Cardiac fibroblast (primary cell): ENCODE measurements around the gene TULP3.
"Not testable (repeated sequence)": the region's sequence is repeated elsewhere in the genome, so short reads cannot be mapped to it uniquely, and the experiment has no call there.

Experiments
- DNase-seq, 2 donors: peaks; one replicate each; pipeline versions ENCODE4 v3.0.0 to v3.0.0-alpha.2; 2010; ENCODE audit warnings: low read depth in 2 of 2
- H3K4me3 ChIP-seq, 2 donors: replicated peaks in 1 of 2; 1 replicate in 1 of 2; 2 replicates in 1 of 2; pipeline ENCODE4 v1.5.1; 2011; ENCODE audit warnings: low read depth in 2 of 2, low read length in 2 of 2, mild to moderate bottlenecking in 2 of 2, moderate library complexity in 1 of 2
- TF ChIP-seq, protein P1 (sequence below): IDR thresholded peaks from one replicate; pipeline ENCODE4 v1.5.1; 2011; ENCODE audit warnings: low read depth, mild to moderate bottlenecking, low read length, inconsistent platforms

TULP3 gene

DNA sequence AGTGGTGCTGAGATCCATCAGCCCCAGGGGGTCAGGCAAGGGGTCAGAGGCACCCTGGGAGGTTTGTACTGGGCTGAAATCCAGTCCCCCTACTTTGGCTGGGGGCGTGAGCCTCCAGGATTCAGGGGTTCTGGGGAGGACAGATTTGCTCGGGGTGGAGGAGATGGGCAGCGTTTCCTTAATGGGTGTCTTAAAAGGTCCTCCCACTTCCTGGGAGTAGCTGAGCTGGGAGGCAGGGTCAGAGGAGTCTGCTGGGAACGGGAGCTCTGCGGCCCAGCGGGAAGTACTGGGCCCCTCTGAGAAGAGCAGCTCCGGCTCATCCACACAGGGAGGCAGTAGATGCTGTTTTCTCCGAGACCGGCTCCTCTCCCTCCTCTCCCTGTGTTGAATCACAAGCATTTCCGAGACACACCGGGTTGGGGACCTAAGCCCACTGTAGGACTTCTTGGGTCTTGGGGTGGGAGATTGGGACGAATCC lies 31.7 kb upstream of the TULP3 start:
- DNase-seq: no peak
- TF ChIP-seq, protein P1, sequence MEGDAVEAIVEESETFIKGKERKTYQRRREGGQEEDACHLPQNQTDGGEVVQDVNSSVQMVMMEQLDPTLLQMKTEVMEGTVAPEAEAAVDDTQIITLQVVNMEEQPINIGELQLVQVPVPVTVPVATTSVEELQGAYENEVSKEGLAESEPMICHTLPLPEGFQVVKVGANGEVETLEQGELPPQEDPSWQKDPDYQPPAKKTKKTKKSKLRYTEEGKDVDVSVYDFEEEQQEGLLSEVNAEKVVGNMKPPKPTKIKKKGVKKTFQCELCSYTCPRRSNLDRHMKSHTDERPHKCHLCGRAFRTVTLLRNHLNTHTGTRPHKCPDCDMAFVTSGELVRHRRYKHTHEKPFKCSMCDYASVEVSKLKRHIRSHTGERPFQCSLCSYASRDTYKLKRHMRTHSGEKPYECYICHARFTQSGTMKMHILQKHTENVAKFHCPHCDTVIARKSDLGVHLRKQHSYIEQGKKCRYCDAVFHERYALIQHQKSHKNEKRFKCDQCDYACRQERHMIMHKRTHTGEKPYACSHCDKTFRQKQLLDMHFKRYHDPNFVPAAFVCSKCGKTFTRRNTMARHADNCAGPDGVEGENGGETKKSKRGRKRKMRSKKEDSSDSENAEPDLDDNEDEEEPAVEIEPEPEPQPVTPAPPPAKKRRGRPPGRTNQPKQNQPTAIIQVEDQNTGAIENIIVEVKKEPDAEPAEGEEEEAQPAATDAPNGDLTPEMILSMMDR: no peak
- H3K4me3 ChIP-seq: no peak overlapping the region

DNA sequence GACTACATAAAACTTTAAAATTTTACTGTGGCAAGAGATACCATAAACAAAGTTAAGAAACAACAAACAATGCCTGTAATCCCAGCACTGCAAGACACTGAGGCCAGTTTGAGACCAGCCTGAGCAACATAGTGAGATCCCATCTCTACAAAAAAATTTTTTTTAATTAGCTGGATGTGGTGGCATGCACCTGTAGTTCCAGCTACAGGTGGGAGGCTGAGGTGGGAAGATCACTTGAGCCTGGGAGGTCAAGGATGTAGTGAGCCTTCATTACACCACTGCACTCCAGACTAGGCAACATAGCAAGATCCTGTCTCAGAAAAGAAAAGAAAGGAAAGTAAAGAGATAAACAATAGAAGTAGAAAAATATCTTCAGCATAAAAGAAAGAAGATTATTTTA lies 30.5 kb upstream of the TULP3 start:
- H3K4me3 ChIP-seq: no peak overlapping the region
- TF ChIP-seq, protein P1: no peak
- DNase-seq: no peak

DNA sequence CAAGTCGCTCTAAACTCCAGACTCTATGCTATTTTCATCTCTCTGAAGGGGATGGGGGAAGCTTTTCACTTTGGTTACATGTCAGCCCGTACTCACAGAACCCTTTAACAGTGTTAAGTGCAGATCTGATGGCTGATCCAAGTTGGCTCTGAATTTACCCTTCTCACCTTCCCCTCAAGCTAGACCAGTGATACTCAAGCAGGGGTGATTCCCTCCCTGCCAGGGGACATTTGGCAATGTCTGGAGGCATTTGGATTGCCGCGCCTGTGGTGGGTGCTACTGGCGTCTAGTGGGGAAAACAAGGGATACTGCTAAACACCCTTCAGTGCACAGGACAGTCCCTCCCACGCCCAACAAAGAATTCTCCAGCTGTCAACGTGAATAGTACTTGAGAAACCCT lies 27.8 kb upstream of the TULP3 start:
- no peak for DNase-seq
- TF ChIP-seq, protein P1: no peak
- no peak overlapping the region for H3K4me3 ChIP-seq

DNA sequence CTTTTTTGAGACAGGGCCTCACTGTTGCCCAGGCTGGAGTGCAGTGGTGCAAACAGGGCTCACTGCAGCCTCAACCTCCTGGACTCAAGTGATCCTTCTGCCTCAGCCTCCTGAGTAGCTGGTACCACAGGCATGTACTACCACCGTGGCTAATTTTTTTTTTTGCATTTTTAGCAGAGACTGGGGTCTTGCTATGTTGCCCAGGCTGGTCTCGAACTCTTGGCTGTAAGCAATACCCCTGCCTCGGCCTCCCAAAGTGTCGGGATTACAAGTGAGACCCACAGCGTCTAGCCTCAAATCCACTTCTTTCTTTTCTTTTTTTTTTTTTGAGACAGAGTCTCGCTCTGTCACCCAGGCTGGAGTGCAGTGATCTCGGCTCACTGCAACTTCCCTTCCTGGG lies 27.3 kb upstream of the TULP3 start:
- not testable (repeated sequence) for DNase-seq, H3K4me3 ChIP-seq

DNA sequence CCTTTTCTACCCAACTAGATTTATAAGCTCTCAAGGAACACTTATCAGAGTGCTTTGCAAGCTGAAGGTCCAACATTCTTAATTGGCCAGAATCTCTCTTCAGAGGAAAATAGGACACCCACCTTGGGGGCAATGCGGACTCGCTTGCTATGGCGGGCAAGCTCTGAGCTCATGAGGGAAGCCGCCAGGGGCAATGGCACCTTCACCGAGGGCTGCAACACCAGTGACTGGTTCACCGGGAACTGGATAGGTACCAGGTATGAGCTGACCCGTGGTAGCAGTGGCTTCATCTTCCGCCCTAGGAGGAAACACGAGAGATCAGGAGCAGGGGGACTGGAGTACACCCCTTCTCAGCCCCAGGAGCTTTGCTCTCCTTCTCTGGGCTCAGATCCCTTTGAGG lies 26.5 kb upstream of the TULP3 start:
- H3K4me3 ChIP-seq: no peak overlapping the region
- no peak for DNase-seq
- TF ChIP-seq, protein P1: no peak

DNA sequence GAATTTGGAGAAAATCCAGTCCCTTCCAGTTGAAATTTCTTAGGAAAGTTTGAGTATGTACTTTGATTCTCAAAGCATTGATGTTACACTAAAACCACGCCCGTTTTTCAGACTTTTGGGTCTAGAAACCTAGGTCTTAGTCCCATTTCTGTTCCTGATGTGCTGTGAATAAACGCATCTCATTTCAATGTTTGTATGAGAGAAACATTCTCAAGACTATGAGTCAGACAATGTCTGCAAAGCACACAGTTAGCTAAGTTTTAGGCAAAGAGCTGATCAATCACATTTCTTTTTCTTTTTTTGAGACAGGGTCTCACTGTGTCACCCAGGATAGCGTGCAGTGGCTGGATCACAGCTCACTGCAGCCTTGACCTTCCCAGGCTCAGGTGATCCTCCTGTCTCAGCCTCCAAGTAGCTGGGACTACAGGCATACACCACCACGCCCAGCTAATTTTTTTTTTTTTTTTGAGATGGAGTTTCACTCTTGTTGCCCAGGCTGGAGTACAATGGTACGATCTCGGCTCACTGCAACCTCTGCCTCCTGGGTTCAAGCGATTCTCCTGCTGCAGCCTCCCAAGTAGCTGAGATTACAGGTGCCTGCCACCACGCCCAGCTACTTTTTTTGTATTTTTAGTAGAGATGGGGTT lies 21.6 kb upstream of the TULP3 start:
- not testable (repeated sequence) for H3K4me3 ChIP-seq
- DNase-seq: peak in 1 of 2 donors; percentile 46

DNA sequence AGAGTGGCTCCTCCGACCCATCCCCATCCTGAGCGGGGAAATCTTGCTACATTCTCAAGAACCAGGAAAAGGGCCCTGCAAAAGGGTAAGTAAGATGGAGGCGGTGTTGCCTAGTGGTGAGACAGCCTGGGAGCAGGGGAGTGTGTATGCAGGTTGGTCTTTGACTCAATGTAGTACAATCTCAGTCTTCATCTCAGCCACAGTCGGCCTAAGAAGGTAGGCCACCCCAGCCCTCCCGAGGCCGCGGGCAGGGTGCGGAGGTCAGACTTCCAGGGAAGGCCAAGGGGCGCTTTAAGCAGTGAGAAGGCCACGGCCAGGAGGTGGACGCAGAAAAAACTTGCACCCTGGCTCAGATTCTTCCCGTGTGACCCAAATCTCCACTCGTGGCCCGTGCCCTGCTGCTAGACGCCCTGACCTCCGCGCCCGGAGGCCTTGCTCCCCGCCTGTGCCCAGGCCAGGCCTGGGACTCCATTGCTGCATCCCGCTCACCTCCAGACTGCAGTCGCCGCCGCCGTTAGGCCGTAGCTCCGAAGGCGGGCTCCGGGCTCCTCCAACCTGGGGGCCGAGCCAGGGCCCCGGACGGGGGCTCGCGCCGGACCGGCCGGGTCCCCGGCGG lies 14.2 kb upstream of the TULP3 start:
- DNase-seq: peak; percentile 25 to 54
- H3K4me3 ChIP-seq: peak overlapping the region; percentile 74 to 88
- TF ChIP-seq, protein P1: peak; percentile 7
